DND-41 (cell line): ENCODE measurements around the gene PITX1.

ENCODE experiments used
- EZH2 ChIP-seq: IDR thresholded peaks from 3 replicates; pipeline ENCODE4 v1.6.1; 2012; ENCODE audit warnings: borderline replicate concordance, low read depth, mild to moderate bottlenecking, moderate library complexity, low read length, inconsistent platforms; ENCODE audit not compliant: severe bottlenecking
- TF ChIP-seq, protein P1 (sequence below): IDR thresholded peaks from 2 replicates; pipeline ENCODE4 v1.5.1; 2012; ENCODE audit warnings: borderline replicate concordance, low read length, moderate library complexity, mild to moderate bottlenecking; ENCODE audit not compliant: poor library complexity, severe bottlenecking; ENCODE audit errors: extremely low read depth

DNA sequence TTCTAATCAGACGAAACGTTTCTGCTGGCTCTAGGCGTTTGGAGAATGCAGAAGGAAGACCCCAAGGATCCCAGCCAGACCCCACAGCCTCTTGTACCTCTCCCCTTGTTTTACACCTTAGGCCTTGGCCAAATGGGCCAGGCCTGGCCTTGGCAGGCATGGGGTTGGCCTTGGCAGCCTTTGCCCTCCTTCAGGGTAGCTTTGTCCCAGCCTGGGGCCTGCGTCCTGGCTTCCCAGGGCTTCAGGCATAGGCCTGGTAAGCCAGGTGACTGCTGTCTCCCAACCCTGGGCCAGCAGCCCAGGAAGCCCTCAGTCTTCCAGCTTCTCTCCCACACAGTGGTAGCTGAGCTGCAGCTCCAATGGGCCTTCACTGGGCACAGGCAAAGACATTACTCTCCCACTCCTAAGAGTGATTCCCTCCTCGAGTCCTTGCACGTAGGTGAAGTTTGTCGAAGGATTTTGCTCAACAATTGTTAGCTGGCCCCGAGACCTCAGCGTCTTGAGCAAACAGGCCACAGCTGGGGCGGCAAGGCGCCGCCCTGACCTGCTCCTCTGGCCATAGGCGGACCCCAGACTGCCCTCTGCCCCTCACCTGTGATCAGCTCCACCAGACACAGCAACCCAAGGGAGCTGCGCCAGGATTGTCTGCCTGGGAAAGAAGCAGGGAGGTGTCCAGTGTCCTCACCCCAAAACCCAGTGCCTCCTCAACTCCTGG is 1.1 kb upstream of the PITX1 start:
- TF ChIP-seq EZH2, result no peak
- TF ChIP-seq, protein P1, sequence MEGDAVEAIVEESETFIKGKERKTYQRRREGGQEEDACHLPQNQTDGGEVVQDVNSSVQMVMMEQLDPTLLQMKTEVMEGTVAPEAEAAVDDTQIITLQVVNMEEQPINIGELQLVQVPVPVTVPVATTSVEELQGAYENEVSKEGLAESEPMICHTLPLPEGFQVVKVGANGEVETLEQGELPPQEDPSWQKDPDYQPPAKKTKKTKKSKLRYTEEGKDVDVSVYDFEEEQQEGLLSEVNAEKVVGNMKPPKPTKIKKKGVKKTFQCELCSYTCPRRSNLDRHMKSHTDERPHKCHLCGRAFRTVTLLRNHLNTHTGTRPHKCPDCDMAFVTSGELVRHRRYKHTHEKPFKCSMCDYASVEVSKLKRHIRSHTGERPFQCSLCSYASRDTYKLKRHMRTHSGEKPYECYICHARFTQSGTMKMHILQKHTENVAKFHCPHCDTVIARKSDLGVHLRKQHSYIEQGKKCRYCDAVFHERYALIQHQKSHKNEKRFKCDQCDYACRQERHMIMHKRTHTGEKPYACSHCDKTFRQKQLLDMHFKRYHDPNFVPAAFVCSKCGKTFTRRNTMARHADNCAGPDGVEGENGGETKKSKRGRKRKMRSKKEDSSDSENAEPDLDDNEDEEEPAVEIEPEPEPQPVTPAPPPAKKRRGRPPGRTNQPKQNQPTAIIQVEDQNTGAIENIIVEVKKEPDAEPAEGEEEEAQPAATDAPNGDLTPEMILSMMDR, result no peak
